Ishikawa (cell line): ENCODE results near the gene RIC8B.

Source experiments
- CEBPB ChIP-seq: IDR thresholded peaks from 2 replicates; pipeline ENCODE4 v1.6.1; 2012
- CREB1 ChIP-seq: IDR thresholded peaks from 2 replicates; pipeline ENCODE4 v1.6.1; 2012; ENCODE audit warnings: low read depth
- EGR1 ChIP-seq: IDR thresholded peaks from 2 replicates; pipeline ENCODE4 v1.6.1; 2012
- EP300 ChIP-seq: IDR thresholded peaks from 2 replicates; pipeline ENCODE4 v1.6.1; 2012; ENCODE audit warnings: borderline replicate concordance
- FOXM1 ChIP-seq: IDR thresholded peaks from 2 replicates; pipeline ENCODE4 v1.6.1; 2012; ENCODE audit warnings: low read depth, borderline replicate concordance
- MAX ChIP-seq: IDR thresholded peaks from 2 replicates; pipeline ENCODE4 v1.6.1; 2012
- NFIC ChIP-seq: IDR thresholded peaks from 2 replicates; pipeline ENCODE4 v1.6.1; 2012
- RAD21 ChIP-seq: IDR thresholded peaks from 2 replicates; pipeline ENCODE4 v1.6.1; 2012; ENCODE audit warnings: low read depth
- REST ChIP-seq: IDR thresholded peaks from 2 replicates; pipeline ENCODE4 v1.6.1; 2012; ENCODE audit warnings: low read depth, mild to moderate bottlenecking
- TAF1 ChIP-seq: IDR thresholded peaks from 2 replicates; pipeline ENCODE4 v1.6.1; 2012; ENCODE audit warnings: low read depth, mild to moderate bottlenecking
- TCF12 ChIP-seq: IDR thresholded peaks from 2 replicates; pipeline ENCODE4 v1.6.1; 2012; ENCODE audit warnings: low read depth
- TEAD4 ChIP-seq: IDR thresholded peaks from 2 replicates; pipeline ENCODE4 v1.6.1; 2012
- USF1 ChIP-seq: IDR thresholded peaks from 2 replicates; pipeline ENCODE4 v1.6.1; 2012
- YY1 ChIP-seq: IDR thresholded peaks from 2 replicates; pipeline ENCODE4 v1.6.1; 2012; ENCODE audit warnings: low read depth
- ZBTB7A ChIP-seq: IDR thresholded peaks from 2 replicates; pipeline ENCODE4 v1.6.1; 2012; ENCODE audit warnings: low read depth

Gene RIC8B

GRCh38 chr12:106926657-106927056, 152.2 kb downstream of the RIC8B start:
- no peak for TF ChIP-seq RAD21
- no peak for TF ChIP-seq CREB1
- TF ChIP-seq FOXM1: no peak
- TF ChIP-seq ZBTB7A: no peak
- no peak for TF ChIP-seq TEAD4
- TF ChIP-seq CEBPB: no peak
- no peak for TF ChIP-seq EGR1
- no peak for TF ChIP-seq EP300
- TF ChIP-seq TCF12: no peak
- TF ChIP-seq USF1: no peak
- no peak for TF ChIP-seq TAF1
- no peak for TF ChIP-seq MAX
- TF ChIP-seq REST: no peak
- no peak for TF ChIP-seq NFIC
- no peak for TF ChIP-seq YY1

GRCh38 chr12:106934277-106934676, 159.8 kb downstream of the RIC8B start:
- TF ChIP-seq NFIC (no peak), TCF12 (no peak), ZBTB7A (no peak), REST (no peak), USF1 (no peak), EGR1 (no peak), EP300 (no peak), TEAD4 (no peak), RAD21 (no peak), CEBPB (no peak), FOXM1 (no peak), MAX (no peak), TAF1 (no peak), YY1 (no peak), CREB1 (no peak)
